ENCODE results near the gene ATP2B2. TPM values are rescaled to one million over a fixed set of nuclear protein-coding genes. Genes with fewer than 3 reads are reported as not detected.
A peak's percentile ranks its signal among the peaks of the same experiment; 100 is the strongest.

Gene ATP2B2
- total RNA-seq, 1 donor from 2014 or later, result 0.24 TPM

DNA sequence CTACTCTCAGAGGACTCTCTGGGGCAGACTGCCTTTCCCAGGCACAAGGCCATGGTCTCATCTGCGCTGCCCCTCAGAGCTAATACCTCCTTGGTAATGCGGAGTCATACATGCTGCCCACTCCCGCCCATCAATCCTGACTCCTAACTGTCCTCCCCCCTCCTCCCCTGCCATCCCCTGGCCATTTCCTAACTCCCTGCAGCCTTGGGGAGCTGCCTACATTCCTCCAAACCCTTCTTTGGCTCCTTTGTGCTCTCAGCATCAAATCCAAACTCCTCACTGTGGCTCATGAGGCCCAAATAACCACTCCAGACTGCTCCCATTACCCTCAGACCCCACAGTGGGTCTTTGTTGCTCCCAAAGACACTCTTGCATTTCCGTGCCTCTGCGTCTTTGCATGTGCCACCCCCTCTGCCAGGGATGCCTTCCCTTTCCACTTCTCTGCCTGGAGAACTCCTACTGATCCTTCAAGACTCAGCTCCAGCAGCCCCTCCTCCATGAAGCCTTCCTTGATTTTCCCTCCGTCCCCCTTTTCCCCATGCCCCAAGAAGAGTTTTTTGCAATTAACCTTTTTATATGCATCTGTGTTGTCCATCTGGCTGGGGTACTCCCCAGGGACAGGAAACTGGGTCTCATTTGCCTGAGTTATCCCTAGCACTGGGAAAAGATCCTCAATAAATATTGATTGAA, 5.5 kb upstream of the ATP2B2 start:
- no peak for ATAC-seq

GRCh38 chr3:10510086-10510742, 4.8 kb upstream of the ATP2B2 start:
- ATAC-seq, result no peak

DNA sequence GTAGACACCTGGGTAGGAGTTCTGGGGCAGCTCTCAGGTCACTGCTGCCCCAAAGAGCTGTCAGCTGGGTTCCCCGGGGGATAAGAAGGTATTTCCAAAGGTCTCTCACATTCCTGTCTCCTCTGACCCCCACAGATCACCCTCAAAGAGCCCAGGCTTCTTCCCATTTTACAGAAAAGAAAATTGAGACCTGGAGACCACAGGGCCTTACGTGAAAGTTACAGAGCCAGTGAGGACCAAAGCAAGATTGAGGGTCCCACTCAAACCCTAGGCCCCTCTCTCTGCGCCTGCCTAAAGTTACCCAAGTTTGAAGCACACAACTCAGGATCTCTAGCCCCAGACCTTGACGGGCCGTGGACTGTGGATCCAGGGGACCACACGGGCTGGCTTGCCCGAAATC, 3.9 kb upstream of the ATP2B2 start:
- ATAC-seq, result no peak

- ATAC-seq, result no peak
Measured at GRCh38 chr3:10508619-10509260, 3.4 kb upstream of the ATP2B2 start.

- ATAC-seq, result no peak
Measured at GRCh38 chr3:10508235-10508618, 2.8 kb upstream of the ATP2B2 start.

- ATAC-seq, result no peak
Measured at GRCh38 chr3:10507331-10507730, 1.9 kb upstream of the ATP2B2 start.

DNA sequence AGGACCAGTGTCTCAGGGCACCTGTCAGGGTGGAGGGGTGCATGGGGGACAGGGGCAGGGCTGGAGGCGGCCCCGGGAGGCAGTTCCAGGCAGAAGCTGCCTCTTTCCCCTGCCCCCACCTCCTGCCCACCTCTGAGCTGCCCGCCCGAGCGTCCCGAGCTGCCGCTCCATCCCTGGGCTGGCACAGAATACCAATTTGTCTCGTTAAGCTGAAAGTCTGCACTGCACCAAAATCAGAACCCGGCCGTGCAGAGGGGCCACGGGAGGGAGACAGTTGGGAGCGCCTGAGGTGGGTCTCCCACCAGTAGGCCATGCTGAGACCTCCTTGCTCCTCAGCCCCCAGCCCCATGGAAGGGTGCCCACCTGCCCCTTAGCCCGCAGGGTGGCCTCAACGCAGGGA, 1.3 kb upstream of the ATP2B2 start:
- ATAC-seq, result no peak

DNA sequence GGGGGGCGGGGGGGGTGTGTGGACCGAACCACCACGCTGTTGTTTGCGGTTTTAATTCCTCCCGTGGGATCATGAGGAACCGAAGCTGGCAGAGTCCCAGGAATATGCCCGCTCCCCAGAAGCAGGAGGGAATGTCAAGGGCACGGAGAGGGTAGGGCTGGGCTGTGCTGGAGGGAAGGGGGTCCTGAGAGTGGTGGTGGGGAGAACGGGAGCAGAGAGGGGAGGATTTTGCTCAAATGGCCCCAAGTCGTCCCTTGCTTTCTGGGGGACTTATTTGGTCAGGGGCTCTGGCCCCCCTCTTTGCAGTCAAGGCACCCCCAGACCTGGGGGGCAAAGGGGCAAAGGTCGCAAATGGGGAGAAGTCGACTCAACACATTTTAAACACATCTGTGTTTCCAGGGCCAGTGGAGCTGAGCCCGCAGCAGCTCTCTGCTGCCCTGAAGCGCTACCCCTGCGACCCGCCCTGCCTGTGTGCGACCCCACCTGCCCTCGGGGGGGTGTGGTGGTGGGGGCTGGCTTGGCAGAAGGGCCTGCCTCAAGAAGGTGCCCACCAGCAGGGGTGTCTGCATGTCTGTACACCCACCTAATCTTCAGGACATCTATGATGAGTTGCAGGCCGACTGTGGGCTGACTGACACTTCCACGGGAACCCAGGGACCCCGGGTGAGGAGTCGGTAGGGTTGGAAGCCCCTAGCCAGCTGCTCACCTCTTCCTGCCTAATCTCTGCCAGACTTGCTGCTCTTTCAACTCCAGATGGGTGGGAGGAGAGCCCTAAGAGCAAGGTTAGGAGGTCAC, 602 bp upstream of the ATP2B2 start:
- ATAC-seq, result no peak

GRCh38 chr3:10504171-10505049, 976 bp downstream of the ATP2B2 start:
- ATAC-seq, result no peak

- ATAC-seq, result no peak
Measured at GRCh38 chr3:10503217-10503796, 2.1 kb downstream of the ATP2B2 start.

DNA sequence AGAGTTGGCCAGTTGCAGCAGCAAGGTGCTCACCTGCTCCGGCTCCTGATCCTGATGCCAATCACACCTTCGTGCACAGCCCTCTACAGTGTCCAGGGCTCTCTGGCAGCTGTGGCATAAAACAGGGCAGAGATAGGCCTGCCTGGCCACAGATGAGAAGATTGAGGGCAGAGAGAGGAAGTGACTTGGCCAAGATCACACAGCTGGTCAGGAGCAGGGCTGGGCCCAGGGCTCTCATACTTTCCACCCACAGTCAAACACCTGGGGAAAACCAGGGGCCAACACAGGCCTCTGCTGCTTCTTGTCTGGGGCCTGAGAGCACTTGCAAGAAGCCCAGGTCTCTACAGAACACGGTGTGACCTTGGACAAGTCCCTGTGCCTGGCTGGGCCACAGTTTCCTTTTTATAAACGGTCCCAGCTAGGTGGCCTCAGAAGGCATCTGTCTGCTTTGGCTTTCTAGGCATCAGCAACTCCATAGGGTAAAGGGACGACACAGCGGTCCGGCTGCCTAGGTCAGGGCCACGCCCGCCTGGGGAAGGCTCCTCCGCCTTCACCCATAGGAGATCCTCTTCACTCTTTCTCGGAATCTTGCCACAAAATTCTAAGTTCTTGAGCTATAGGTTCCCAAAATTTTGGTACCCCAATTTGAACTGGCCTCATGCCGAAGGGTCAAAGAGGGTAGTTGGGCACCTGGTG, 3.1 kb downstream of the ATP2B2 start:
- ATAC-seq, result no peak

DNA sequence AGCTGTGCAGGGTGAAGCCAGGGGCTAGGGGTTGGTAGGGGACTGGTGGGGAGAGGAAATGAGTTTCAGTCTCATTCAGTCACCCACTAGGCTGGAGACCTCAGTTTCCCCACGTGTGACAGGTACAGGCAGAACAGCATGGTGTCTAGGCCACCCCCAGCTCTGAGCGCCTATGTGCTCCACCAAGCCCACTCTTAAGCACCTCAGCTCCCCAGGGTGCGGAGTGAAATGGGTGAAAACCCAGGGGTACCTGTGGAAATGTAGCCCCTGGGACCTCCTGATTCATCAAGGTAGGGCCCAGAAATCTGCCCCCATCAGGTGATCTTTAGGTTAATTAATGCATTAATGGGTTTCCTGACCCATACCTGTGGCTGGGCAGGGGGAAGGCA, 3.7 kb downstream of the ATP2B2 start:
- no peak for ATAC-seq

DNA sequence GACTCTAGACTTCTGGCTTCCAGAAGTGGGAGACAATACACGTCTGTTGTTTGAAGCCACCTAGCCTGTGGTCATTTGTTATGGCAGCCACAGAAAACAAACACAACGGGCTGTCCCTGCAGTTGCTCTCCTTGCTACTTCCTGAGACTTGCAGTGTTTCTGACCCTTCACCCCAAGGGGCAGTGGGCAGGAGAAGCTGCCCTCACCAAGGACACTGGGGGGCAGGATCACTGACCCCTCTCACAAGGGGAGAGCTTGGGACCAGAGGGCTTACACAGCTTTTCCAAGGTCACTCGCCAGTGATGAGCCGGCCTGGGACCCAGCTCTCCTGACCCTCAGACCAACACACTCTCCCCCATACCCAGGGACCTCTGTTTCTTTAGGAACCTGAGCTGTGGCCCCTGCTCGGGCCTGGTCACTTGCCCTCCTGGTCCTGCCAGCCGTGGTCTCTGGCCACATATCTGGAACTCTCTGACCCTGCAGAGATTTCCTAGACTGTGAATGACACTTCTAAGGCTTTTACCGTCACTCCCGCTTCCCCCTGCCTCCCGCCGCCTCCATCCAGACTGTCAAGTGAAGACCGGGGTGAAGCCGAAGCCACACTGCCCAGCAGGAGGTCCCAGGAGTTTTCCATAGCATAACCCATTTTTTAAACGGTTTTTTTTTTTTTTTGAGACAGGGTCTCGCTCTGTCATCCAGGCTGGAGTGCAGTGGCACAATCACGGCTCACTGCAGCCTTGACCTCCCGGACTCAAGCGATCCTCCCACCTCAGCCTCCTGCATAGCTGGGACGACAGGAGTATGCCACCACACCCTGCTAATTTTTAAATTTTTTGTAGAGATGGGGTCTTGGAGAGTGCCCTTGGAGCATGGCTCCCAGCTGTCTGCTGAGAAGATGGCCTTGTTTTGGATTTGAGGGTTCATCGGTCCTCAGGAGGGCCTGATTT, 4.4 kb downstream of the ATP2B2 start:
- no peak for ATAC-seq

DNA sequence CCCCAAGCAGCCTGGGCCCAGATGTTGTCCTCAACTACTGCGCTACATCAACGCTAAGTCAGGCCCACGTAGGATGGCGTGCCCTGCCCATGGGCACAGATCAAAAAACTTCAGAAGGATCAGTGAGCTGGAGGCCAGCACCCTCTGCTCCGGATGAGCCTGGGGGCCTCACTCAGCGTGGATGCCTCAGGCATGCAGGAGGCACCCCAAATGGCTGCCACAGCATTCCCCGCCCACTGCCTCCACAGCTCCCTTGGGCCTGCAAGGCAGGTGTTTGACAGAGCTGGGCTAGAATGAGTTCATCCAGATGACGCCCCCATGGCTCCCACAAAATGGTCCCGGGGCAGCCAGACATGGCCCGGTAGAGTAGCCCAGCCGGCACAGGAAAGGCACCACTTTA, 7.1 kb downstream of the ATP2B2 start:
- ATAC-seq, result no peak

DNA sequence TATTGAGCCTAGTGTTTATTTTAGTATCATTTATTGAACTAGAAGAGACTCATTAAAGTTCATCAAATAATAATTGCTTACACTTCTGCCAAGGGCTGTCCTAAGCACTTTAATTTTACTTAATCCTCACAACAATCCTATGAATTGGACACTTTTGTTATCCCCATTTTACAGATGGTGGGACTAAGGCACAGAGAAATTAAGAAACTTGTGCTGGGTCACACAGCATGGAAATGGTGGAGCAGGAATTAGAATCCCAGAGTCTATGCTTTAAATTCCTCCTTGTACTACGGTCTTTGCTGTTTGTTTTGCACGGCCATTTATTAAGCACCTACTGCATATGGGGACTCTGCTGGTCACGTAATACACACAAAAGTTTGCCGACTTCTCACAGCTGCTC, 7.9 kb downstream of the ATP2B2 start:
- ATAC-seq, result no peak

DNA sequence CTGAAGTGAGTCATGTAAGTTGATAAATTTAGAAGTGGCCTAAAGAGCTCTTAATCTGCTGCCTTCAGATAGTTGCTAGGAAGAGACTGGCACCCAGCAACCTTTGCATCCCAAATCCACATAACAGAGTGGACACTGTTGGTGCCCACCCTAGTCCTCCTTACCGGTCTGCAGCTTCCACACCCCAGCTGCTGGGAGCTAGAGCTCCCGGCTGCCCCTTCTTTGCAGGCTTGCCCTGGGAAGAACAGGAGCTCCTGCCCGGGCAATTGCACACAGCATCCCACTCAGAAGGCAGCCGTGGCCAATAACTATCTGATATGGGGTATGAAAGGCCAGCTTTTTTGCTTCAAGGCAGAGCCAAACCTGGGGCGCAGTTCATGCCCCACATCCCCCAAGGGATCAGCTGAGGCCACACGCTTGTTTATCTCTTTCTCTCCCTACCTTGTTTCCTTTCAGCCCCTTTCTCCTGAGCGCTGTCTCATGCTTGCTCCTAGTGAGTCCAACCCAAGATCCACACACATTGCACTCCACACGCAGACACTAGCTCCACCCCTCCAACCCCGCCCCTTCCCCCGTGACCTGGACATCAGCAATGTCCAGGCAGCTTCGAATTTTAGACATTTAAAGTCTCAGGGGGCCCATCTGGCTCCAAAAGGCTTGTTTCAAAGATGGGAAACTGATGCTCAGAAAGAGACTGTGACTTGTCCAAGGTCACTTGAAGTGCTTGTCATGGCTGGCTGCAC, 9.1 kb downstream of the ATP2B2 start:
- no peak for ATAC-seq

DNA sequence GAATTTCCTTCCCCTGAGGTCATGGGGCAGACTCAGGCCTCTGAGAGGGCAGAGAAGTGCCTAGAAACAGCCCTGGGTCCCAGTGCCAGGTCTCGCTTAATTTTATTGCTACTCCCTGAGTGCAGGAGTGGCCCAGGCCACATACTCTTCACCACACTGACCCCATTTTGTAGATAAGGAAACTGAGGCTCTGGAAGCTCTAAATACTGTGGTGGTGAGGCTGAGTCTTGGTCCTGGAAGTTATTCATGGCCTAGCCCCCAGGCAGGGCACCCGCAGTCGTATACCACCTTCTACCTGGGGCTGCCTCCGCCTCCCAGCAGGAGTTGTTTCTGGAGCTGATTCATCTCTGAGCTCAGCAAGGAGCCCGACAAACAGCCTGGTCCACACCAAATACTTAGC, 9.8 kb downstream of the ATP2B2 start:
- ATAC-seq, result no peak

- ATAC-seq, result peak; percentile 47
Measured at GRCh38 chr3:10495003-10495402, 10.4 kb downstream of the ATP2B2 start.

- ATAC-seq, result no peak
Measured at GRCh38 chr3:10494180-10494579, 11.2 kb downstream of the ATP2B2 start.

Measured in esophagus mucosa (tissue), 1 donor.